Mononuclear cell (primary cell): ENCODE measurements around the gene FAM53A. TPM values are rescaled to one million over a fixed set of nuclear protein-coding genes. Genes with fewer than 3 reads are reported as not detected.

Experiments used
- H3K27me3 ChIP-seq: 2 replicates; pipeline ENCODE4 v1.6.0; 2011; ENCODE audit warnings: low read length, control low read depth; ENCODE audit not compliant: insufficient read depth
- H3K4me1 ChIP-seq: 2 replicates; pipeline ENCODE4 v1.5.1; 2011; ENCODE audit warnings: mild to moderate bottlenecking, low read length, control low read depth; ENCODE audit not compliant: insufficient read depth
- H3K4me3 ChIP-seq: 2 replicates; pipeline ENCODE4 v1.5.1; 2011; ENCODE audit warnings: mild to moderate bottlenecking, low read length, moderate library complexity
- H3K9me3 ChIP-seq: 2 replicates; pipeline ENCODE4 v1.5.1; 2011; ENCODE audit warnings: low read depth, mild to moderate bottlenecking, control low read depth, low read length
- total RNA-seq: library from RNA; depleted of rRNA; stranded (reverse); fragments of >200 nt; gene quantifications from one replicate; pipeline ENCODE4 v1.2.3, GENCODE V29; 2012

The FAM53A gene
- total RNA-seq, 1 donor: 2.2 TPM

GRCh38 chr4:1632109-1633104 is 51.7 kb downstream of the FAM53A start:
- H3K27me3 ChIP-seq: no peaks in the 10 kb centered on the region
- no peaks in the 10 kb centered on the region for H3K9me3 ChIP-seq
- no peak overlapping the region for H3K4me3 ChIP-seq
- no peaks in the 10 kb centered on the region for H3K4me1 ChIP-seq

GRCh38 chr4:1631136-1631535 is 53.0 kb downstream of the FAM53A start:
- H3K27me3 ChIP-seq: no peaks in the 10 kb centered on the region
- no peaks in the 10 kb centered on the region for H3K9me3 ChIP-seq
- H3K4me1 ChIP-seq: no peaks in the 10 kb centered on the region

GRCh38 chr4:1630266-1630665 is 53.8 kb downstream of the FAM53A start:
- H3K4me3 ChIP-seq: no peak overlapping the region
- H3K27me3 ChIP-seq: no peaks in the 10 kb centered on the region
- no peaks in the 10 kb centered on the region for H3K9me3 ChIP-seq
- no peaks in the 10 kb centered on the region for H3K4me1 ChIP-seq

More at GRCh38 chr4:1631136-1631535, 53.0 kb downstream of the FAM53A start:
- H3K4me3 ChIP-seq: no peak overlapping the region

DNA sequence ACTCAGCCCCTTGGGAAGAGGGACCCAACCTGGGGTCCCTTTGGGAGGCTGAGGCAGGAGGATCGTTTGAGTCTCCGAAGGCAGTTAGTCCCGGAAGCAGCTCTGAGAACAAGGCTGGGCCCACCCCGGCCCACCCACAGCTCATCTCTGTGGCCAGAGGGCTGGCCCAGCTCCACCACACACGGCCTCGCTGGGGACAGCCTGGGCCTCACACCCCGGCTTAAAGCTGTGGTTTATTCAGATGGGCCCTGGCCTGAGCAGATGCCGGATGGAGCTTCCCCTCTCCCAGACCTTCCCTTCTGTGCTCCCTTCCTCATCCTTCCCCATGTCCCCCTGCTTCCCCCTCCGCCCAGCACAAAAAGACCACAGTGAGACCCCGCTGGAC is 54.4 kb downstream of the FAM53A start:
- no peak overlapping the region for H3K4me3 ChIP-seq
- no peaks in the 10 kb centered on the region for H3K9me3 ChIP-seq
- H3K4me1 ChIP-seq: no peaks in the 10 kb centered on the region
- H3K27me3 ChIP-seq: no peaks in the 10 kb centered on the region

- Histone ChIP-seq H3K4me3 (no peak overlapping the region), H3K9me3 (no peaks in the 10 kb centered on the region), H3K27me3 (no peaks in the 10 kb centered on the region), H3K4me1 (no peaks in the 10 kb centered on the region)
Measured at GRCh38 chr4:1628892-1629698, 55.0 kb downstream of the FAM53A start.

- Histone ChIP-seq H3K27me3 (no peaks in the 10 kb centered on the region), H3K9me3 (no peaks in the 10 kb centered on the region), H3K4me3 (no peak overlapping the region), H3K4me1 (no peaks in the 10 kb centered on the region)
Measured at GRCh38 chr4:1627417-1628313, 56.4 kb downstream of the FAM53A start.

- H3K27me3 ChIP-seq: no peaks in the 10 kb centered on the region
- no peaks in the 10 kb centered on the region for H3K4me1 ChIP-seq
- H3K4me3 ChIP-seq: no peak overlapping the region
- H3K9me3 ChIP-seq: no peaks in the 10 kb centered on the region
Measured at GRCh38 chr4:1626941-1627340, 57.2 kb downstream of the FAM53A start.

GRCh38 chr4:1626151-1626550 is 58.0 kb downstream of the FAM53A start:
- Histone ChIP-seq H3K27me3 (no peaks in the 10 kb centered on the region), H3K4me3 (no peak overlapping the region), H3K4me1 (no peaks in the 10 kb centered on the region), H3K9me3 (no peaks in the 10 kb centered on the region)

DNA sequence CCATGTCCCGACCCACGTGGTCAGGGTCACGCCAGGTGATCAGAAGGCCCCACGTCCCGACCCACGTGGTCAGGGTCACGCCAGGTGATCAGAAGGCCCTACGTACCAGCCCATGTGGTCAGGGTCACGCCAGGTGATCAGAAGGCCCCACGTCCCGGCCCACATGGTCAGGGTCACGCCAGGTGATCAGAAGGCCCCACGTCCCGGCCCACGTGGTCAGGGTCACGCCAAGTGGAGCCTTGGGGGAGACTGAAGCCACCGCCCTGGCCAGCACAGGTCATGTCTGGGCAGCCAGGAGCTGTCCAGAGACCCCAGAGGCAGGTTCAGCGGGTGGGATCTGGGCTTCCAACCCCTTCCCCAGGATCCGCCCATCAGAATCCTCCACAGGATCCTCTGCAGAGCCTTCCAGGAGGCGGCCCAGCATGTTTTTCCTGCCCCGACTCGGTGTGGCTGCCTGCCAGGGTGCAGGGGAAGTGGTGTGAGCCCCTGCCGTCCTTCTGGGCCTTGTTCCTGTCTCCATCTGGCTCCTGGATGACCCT is 58.4 kb downstream of the FAM53A start:
- no peak overlapping the region for H3K4me3 ChIP-seq

DNA sequence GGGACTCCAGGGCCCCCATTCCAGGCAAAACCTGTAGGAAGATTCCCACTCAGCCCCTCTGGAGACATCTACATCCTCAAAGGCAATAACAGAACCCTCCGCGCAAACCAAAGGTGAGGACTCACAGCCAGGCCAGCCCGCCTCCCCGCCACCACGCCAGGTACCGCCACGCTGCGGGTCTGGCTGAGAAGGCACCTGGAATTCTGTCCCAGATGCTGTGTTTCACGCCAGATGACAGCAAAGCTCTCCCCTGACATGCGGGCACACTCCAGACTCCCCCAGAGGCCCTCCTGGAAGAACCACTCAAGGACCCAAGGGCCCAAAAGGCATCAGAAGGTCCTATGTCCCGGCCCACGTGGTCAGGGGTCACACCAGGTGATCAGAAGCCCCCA is 59.6 kb downstream of the FAM53A start:
- H3K4me3 ChIP-seq: no peak overlapping the region
- no peaks in the 10 kb centered on the region for H3K4me1 ChIP-seq
- H3K27me3 ChIP-seq: no peaks in the 10 kb centered on the region
- H3K9me3 ChIP-seq: no peaks in the 10 kb centered on the region

More for the DNA sequence above, 58.4 kb downstream of the FAM53A start:
- no peaks in the 10 kb centered on the region for H3K27me3 ChIP-seq
- H3K9me3 ChIP-seq: no peaks in the 10 kb centered on the region
- no peaks in the 10 kb centered on the region for H3K4me1 ChIP-seq

GRCh38 chr4:1623821-1624518 is 60.1 kb downstream of the FAM53A start:
- no peaks in the 10 kb centered on the region for H3K9me3 ChIP-seq
- H3K4me3 ChIP-seq: no peak overlapping the region
- no peaks in the 10 kb centered on the region for H3K4me1 ChIP-seq
- no peaks in the 10 kb centered on the region for H3K27me3 ChIP-seq

DNA sequence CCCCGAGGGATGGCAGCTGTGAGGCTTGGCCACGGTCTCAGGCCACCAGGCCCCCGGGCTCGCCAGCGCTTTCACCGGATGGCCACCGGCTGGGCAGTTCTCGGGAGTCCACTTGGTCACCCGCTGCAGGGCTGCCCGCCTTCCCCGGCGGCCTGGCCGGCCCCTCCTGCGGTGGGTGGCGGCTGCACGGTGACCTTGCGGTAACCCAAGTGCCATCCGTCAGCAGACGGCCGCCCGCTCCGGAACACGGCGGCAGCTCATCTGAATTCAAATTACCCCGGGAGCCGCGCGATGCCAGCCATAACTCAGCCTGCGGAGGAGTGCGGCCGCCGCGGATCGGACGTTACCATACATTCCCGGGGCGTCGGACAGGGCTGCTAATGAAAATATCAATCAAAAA is 60.7 kb downstream of the FAM53A start:
- no peaks in the 10 kb centered on the region for H3K9me3 ChIP-seq
- H3K4me1 ChIP-seq: no peaks in the 10 kb centered on the region
- no peak overlapping the region for H3K4me3 ChIP-seq
- no peaks in the 10 kb centered on the region for H3K27me3 ChIP-seq

- Histone ChIP-seq H3K27me3 (no peaks in the 10 kb centered on the region), H3K4me1 (no peaks in the 10 kb centered on the region), H3K4me3 (no peak overlapping the region), H3K9me3 (no peaks in the 10 kb centered on the region)
Measured at GRCh38 chr4:1622956-1623355, 61.2 kb downstream of the FAM53A start.

DNA sequence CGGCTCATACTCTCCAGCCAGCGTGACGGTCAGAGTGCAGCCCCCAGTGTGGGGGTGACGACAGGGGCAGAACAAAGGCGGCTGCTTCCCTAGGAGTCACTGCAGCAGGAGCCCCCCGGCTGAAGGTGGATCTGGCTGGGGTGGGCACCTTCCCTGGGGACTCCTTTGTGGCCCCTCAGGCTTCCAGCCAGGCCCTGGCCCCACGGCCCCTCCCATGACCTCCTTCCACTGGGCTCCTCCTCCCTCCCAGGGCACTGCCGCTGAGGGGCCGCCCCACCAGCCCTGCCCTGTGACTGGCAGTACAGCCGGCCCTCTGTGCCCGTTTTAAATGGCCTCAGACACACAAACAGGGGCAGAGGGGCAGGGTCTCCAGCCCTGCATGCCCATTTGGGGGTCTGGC is 61.9 kb downstream of the FAM53A start:
- no peak overlapping the region for H3K4me3 ChIP-seq
- H3K9me3 ChIP-seq: no peaks in the 10 kb centered on the region
- H3K27me3 ChIP-seq: no peaks in the 10 kb centered on the region
- no peaks in the 10 kb centered on the region for H3K4me1 ChIP-seq
